Measurements from ENCODE around the gene C2orf76.

C2orf76 gene

GRCh38 chr2:119255760-119256581 lies 110.7 kb downstream of the C2orf76 start:
- Histone ChIP-seq H3K9me3 (ENCODE audit: control insufficient read depth, insufficient read depth, low read length) (no peaks in the 10 kb centered on the region), H3K27me3 (ENCODE audit: control insufficient read depth, insufficient read depth, low read length) (no peaks in the 10 kb centered on the region), H3K4me3 (ENCODE audit: low read depth, low read length) (no peak overlapping the region), H3K36me3 (ENCODE audit: control insufficient read depth, insufficient read depth, low read length) (peaks cover 3% of the 10 kb centered on the region), H3K9ac (ENCODE audit: low read depth, low read length) (peak overlapping the region; percentile 20), H3K4me1 (ENCODE audit: control insufficient read depth, insufficient read depth, low read length) (peaks cover 34% of the 10 kb centered on the region)

- Histone ChIP-seq H3K9me3 (ENCODE audit: control insufficient read depth, insufficient read depth, low read length) (no peaks in the 10 kb centered on the region), H3K9ac (ENCODE audit: low read depth, low read length) (no peak overlapping the region), H3K36me3 (ENCODE audit: control insufficient read depth, insufficient read depth, low read length) (peaks cover 3% of the 10 kb centered on the region), H3K4me3 (ENCODE audit: low read depth, low read length) (no peak overlapping the region), H3K4me1 (ENCODE audit: control insufficient read depth, insufficient read depth, low read length) (peaks cover 34% of the 10 kb centered on the region), H3K27me3 (ENCODE audit: control insufficient read depth, insufficient read depth, low read length) (no peaks in the 10 kb centered on the region)
These were observed 112.0 kb downstream of the C2orf76 start for GRCh38 chr2:119254601-119255080.

- Histone ChIP-seq H3K9ac (ENCODE audit: low read depth, low read length) (no peak overlapping the region), H3K36me3 (ENCODE audit: control insufficient read depth, insufficient read depth, low read length) (peaks cover 3% of the 10 kb centered on the region), H3K27me3 (ENCODE audit: control insufficient read depth, insufficient read depth, low read length) (no peaks in the 10 kb centered on the region), H3K4me3 (ENCODE audit: low read depth, low read length) (no peak overlapping the region), H3K9me3 (ENCODE audit: control insufficient read depth, insufficient read depth, low read length) (no peaks in the 10 kb centered on the region), H3K4me1 (ENCODE audit: control insufficient read depth, insufficient read depth, low read length) (peaks cover 28% of the 10 kb centered on the region)
These were observed 112.7 kb downstream of the C2orf76 start for GRCh38 chr2:119253760-119254600.

GRCh38 chr2:119253114-119253702 lies 113.4 kb downstream of the C2orf76 start:
- Histone ChIP-seq H3K27me3 (ENCODE audit: control insufficient read depth, insufficient read depth, low read length) (no peaks in the 10 kb centered on the region), H3K9me3 (ENCODE audit: control insufficient read depth, insufficient read depth, low read length) (no peaks in the 10 kb centered on the region), H3K4me1 (ENCODE audit: control insufficient read depth, insufficient read depth, low read length) (peaks cover 27% of the 10 kb centered on the region), H3K36me3 (ENCODE audit: control insufficient read depth, insufficient read depth, low read length) (peaks cover 5% of the 10 kb centered on the region), H3K4me3 (ENCODE audit: low read depth, low read length) (no peak overlapping the region), H3K9ac (ENCODE audit: low read depth, low read length) (no peak overlapping the region)
